ENCODE data around the gene GDPGP1.
"Not testable (repeated sequence)": the region's sequence is repeated elsewhere in the genome, so short reads cannot be mapped to it uniquely, and the experiment has no call there.

The GDPGP1 gene

GRCh38 chr15:90264671-90265070 lies 30.7 kb downstream of the GDPGP1 start:
- DNase-seq, result no peak

GRCh38 chr15:90265271-90266060 lies 31.5 kb downstream of the GDPGP1 start, which contains the start of gene NGRN:
Gene NGRN, plus strand, starts transcription at chr15:90265672. Its CDS starts 41 bp downstream, at chr15:90265713.
- peak; percentile 85 for DNase-seq

DNA sequence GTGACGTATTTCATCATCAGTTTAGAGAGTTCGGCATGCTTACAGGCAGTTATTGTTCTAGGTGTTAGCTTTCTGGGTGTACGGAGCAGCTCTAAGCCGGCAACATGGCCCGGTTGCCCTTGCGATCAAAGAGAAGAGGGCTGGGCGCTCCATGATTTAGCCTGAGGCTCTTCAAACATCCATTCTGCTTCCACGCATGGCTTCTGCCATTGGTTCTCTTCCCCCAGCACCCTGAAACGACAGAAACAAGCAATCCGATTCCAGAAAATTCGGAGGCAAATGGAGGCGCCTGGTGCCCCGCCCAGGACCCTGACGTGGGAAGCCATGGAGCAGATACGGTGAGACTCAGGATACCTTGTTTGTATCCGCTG lies 32.0 kb downstream of the GDPGP1 start:
- DNase-seq, result peak; percentile 42

GRCh38 chr15:90266485-90266884 lies 32.5 kb downstream of the GDPGP1 start:
- DNase-seq, result no peak

GRCh38 chr15:90268415-90268814 lies 34.4 kb downstream of the GDPGP1 start:
- DNase-seq, result no peak

DNA sequence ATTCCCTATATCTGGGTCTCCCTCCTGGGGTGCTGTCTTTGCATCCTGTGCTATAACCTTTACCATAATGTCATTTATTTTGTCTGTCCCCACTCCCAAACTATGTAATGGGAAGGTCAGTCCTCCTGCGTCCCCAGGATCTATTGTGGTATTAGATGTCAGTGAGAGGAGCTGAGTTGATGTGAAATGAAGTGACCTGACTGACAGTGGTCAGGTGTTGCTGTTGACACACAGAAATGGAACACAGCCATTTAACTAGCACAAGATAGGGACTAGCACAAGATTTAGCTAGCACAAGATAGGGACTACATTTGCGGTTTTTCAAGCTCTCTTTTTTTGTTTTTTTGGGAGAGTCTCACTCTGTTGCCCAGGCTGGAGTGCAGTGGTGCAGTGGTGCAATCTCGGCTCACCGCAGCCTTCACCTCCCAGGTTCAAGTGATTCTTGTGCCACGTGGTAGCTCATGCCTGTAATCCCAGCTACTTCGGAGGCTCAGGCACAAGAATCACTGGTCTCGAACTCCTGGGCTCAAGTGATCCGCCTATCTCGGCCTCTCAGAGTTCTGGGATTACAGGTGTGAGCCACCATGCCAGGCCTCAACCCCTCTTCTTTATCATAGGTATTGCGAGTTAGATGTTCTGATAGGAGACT lies 36.6 kb downstream of the GDPGP1 start:
- no peak for DNase-seq

GRCh38 chr15:90271459-90272166 lies 37.6 kb downstream of the GDPGP1 start:
- DNase-seq, result no peak

DNA sequence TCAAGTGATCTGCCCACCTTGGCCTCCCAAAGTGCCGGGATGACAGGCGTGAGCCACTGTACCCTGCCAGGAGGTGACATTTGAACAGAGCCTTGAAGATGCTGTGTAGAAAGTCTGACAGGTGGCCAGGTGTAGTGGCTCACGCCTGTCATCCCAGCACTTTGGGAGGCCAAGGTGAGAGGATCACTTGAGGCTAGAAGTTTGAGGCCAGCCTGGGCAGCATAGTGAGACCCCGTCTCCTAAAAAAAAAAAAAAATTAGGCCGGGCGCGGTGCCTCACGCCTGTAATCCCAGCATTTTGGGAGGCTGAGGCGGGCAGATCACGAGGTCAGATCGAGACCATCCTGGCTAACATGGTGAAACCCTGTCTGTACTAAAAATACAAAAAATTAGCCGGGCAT lies 44.5 kb downstream of the GDPGP1 start:
- not testable (repeated sequence) for DNase-seq

- DNase-seq, result not testable (repeated sequence)
These were observed 46.7 kb downstream of the GDPGP1 start for GRCh38 chr15:90280743-90281142.

GRCh38 chr15:90281637-90282036 lies 47.6 kb downstream of the GDPGP1 start:
- not testable (repeated sequence) for DNase-seq

GRCh38 chr15:90286678-90287077 lies 52.7 kb downstream of the GDPGP1 start:
- DNase-seq, result no peak

GRCh38 chr15:90287101-90287500 lies 53.1 kb downstream of the GDPGP1 start:
- DNase-seq, result no peak

DNA sequence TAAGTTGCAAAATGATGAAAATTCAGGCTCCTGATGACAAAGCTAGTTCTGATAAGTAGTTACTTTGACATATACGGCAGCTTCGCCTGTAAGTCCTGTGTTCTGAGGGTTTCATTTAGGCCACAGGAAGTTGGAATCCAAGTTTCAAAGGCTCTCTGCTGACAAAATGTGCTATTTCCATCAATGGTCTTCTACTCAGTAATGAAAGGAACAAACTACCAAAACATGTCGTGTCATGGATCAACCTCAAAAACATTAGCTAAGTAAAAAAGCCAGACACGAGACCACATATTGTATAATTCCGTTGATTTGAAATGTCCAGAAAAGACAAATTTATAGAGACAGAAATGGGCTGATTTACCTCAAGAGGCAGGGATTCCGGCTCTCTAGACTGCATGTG lies 53.9 kb downstream of the GDPGP1 start:
- no peak for DNase-seq

GRCh38 chr15:90291679-90292356 lies 57.8 kb downstream of the GDPGP1 start:
- no peak for DNase-seq

DNA sequence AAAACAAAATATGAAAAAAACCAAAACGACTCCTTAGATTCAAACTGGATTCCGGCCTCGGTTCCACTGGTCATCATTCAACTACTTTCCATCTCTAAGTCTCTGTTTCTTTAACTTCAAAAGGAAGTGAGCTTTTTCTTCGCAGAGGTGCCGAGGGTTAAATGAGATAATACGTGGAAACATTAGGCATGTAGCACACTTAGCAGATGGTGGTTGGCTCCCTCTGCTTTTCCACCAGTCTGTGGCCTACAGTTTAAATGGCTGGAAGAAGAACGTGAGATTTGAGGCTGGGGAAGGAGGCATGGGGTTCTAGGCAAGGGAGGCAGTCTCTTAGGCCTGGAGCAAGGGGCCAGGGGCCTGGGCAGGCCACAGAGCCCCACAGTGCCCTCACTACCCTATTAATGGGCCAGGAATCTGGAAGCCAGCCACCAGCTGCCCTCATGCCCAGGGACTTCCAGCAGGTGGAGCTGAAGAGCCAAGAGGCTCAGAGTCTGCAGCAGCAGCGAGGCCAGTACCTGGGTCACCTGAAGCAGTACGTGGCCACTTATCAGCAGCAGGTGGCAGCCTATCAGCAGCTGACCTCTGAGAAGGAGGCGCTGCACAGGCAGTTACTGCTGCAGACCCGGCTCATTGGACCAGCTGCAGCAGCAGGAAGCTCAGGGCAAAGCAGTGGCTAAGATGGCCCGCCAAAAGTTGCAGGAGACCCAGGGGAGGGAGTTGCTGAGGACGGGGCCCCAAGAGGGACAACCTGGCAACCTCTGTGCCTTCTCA lies 59.2 kb downstream of the GDPGP1 start:
- DNase-seq, result peak; percentile 36

- DNase-seq, result no peak
These were observed 60.1 kb downstream of the GDPGP1 start for GRCh38 chr15:90294159-90294558.

GRCh38 chr15:90294601-90295269 lies 60.7 kb downstream of the GDPGP1 start:
- DNase-seq, result no peak

GRCh38 chr15:90295270-90295648 lies 61.2 kb downstream of the GDPGP1 start:
- no peak for DNase-seq
